ENCODE measurements around the gene RWDD4.

DNA sequence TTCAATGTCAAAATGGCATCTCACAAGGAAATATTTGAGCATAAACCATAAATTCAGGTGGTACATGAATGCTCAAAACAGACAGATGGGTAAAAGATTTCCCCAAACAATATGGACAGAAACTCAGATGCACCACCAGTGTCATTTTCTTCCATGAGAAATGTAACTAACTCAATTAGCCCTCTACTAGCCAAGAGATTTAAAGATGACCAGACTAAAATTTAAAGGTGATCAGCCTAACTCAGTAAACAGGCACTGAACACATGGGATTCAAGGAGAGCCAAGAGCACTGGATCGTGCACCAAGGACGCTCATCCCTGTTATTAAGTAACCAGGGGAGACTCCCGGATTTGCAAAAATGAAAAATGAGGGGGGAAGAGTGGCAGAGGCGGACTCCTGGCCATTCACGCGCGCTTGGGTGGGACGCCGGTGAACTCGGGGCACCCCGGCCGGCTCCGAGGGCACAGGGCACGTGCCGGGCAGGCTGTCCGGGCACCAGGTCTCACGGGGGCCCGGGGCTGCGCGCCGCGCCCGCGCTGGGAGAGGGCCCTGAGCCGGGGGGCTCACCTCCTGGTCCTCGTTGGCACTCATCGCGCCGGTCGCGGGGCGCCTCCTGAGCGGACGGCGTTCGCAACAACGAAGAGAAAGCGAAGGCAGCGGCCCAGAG, 490 bp downstream of the RWDD4 start:
- TF ChIP-seq, protein P1, sequence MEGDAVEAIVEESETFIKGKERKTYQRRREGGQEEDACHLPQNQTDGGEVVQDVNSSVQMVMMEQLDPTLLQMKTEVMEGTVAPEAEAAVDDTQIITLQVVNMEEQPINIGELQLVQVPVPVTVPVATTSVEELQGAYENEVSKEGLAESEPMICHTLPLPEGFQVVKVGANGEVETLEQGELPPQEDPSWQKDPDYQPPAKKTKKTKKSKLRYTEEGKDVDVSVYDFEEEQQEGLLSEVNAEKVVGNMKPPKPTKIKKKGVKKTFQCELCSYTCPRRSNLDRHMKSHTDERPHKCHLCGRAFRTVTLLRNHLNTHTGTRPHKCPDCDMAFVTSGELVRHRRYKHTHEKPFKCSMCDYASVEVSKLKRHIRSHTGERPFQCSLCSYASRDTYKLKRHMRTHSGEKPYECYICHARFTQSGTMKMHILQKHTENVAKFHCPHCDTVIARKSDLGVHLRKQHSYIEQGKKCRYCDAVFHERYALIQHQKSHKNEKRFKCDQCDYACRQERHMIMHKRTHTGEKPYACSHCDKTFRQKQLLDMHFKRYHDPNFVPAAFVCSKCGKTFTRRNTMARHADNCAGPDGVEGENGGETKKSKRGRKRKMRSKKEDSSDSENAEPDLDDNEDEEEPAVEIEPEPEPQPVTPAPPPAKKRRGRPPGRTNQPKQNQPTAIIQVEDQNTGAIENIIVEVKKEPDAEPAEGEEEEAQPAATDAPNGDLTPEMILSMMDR (IDR thresholded peaks at IDR 0.05; ENCODE audit: insufficient read depth, low read length) = no peak
- no peak for TF ChIP-seq POLR2AphosphoS5 (IDR thresholded peaks at IDR 0.05; ENCODE audit: low read depth)
- TF ChIP-seq SPI1 (IDR thresholded peaks at IDR 0.05; ENCODE audit: borderline replicate concordance, low read depth) = no peak
- TF ChIP-seq, protein P2, sequence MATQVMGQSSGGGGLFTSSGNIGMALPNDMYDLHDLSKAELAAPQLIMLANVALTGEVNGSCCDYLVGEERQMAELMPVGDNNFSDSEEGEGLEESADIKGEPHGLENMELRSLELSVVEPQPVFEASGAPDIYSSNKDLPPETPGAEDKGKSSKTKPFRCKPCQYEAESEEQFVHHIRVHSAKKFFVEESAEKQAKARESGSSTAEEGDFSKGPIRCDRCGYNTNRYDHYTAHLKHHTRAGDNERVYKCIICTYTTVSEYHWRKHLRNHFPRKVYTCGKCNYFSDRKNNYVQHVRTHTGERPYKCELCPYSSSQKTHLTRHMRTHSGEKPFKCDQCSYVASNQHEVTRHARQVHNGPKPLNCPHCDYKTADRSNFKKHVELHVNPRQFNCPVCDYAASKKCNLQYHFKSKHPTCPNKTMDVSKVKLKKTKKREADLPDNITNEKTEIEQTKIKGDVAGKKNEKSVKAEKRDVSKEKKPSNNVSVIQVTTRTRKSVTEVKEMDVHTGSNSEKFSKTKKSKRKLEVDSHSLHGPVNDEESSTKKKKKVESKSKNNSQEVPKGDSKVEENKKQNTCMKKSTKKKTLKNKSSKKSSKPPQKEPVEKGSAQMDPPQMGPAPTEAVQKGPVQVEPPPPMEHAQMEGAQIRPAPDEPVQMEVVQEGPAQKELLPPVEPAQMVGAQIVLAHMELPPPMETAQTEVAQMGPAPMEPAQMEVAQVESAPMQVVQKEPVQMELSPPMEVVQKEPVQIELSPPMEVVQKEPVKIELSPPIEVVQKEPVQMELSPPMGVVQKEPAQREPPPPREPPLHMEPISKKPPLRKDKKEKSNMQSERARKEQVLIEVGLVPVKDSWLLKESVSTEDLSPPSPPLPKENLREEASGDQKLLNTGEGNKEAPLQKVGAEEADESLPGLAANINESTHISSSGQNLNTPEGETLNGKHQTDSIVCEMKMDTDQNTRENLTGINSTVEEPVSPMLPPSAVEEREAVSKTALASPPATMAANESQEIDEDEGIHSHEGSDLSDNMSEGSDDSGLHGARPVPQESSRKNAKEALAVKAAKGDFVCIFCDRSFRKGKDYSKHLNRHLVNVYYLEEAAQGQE (IDR thresholded peaks at IDR 0.05; ENCODE audit: insufficient replicate concordance, low read depth) = no peak
